NCI-H82 (cell line): ENCODE data around the gene C1S.
"Not testable (repeated sequence)": the region's sequence is repeated elsewhere in the genome, so short reads cannot be mapped to it uniquely, and the experiment has no call there.

Source experiments
- DNase-seq: peaks from one replicate; lab custom pipeline; 2025; lab: John Stamatoyannopoulos, UW

C1S gene

DNA sequence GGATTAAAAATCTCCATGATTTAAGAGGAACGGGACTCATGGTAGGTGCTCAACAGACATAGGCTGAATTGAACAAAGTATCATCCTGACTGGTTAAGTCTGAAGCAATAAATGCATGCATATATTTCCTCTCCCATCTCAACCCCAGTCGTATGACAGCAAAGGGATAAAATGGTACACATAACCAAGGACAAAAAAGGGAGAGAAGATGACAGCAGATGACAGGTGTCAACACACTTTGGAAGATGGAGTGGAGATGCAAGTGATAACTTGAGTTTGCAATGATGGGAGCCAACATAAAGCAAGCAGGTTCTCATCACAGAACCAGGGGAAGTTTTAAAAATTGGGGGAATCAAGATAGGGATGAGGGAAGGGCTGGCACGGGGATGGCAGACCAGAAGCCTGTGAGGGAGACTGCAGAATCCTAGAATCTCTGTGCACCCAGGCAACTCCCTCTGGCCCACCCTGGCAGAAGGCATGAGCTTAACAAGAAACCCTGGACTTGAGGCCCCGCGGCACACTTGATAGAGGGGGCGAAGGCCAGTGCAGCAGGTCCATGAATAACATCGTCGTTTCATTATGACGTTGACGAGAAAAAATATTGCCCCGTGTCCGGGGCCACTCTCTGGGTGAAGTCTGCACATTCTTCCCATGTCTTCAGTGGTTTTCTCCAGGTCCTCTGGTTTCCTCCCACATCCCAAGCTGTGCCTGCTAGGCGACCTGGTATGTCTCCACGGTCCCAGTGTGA, 43.5 kb downstream of the C1S start:
- DNase-seq: no peak

DNA sequence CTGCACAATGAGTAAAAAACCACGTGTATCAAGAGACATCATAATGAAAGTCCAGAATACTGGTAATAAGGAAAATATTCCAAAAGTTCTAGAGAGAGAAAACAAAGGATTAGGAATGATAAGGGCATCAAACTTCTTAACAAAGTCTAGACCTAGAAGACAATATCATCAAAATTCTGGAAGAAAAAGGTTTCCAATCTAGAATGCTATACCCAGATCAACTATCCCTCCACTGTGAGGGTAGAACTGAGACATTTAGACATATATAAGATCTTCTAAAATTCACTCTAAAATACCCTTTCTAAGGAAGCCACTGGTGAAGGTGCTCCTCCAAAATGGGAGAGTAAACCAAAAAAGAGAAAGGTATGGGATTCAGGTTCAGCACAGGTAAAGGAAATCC, 45.6 kb downstream of the C1S start:
- DNase-seq: no peak

DNA sequence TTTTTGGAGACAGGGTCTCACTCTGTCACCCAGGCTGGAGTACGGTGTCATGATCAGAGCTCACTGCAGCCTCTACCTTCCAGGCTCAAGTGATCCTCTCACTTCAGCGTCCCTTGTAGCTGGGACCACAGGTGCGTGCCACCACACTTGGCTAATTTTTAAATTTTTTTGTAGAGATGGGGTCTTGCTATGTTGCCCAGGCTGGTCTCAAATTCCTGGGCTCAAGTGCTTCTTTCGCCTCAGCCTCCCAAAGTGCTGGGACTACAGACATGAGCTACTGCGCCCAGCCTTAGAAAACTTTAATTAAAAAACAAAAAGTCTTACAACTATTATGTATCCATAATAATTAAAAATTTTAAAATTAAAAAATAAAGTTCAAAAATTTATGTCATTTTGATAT, 46.7 kb downstream of the C1S start:
- not testable (repeated sequence) for DNase-seq

DNA sequence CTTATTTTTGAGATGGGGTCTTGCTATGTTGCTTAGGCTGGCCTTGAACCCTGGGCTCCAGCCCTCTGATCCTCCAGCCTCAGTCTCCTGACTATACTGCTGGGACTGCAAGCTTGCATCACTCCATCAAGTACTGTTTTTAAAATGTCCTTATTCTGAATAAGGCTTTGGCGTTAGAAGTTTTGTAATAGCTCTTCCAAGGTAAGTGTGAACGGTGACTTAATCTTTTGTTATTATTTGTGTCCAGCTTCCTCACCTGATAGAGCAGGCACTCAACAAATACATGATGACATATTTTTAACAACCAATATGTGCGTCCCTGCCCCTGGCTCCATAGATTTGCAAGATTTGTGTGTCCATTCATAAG, 47.1 kb downstream of the C1S start:
- DNase-seq: no peak

DNA sequence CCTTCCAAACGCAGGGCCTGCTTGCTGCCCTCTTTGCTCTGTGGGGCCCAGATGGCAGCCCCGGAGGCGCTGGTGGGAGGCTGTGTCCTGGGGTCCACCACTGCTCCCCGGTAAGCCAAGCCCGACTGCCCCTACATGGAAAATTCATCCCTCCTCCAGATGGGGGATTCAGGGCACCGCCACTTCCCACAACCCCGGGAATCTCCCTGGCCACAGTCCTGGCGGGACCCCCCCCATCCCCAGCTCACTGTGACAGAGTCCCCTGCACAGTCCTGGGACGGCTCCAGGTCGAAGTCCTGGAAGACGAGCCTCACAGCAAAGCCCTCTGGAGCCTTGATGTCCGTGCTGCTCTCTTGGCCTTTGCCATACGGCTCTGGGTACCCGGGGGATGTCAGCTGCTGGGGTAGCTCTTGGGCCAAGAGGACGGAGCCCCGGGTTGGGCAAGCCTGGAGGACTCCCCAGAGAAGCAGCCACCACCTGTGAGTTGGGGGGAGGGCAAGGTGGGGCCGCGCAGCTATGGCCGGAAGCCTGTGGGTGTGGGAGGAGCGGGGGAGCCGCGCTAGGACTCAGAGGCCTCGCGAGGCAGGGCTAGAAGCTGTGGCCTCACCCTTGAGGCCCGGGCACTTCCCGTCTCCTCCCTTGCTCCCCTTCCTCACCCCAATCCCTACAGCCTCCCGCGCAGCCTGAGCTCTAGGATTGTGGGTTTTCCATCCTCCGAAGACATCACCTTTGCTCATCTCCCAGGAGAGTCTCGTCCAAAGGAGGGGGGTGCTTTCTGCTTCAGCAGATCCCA, 47.7 kb downstream of the C1S start:
- no peak for DNase-seq

- peak; percentile 76 for DNase-seq
Observed at GRCh38 chr12:7108796-7109571, 48.5 kb downstream of the C1S start, which contains the start of gene C1RL. C1RL (minus strand) TSS chr12:7109214; CDS start chr12:7109180, 34 bp downstream.

DNA sequence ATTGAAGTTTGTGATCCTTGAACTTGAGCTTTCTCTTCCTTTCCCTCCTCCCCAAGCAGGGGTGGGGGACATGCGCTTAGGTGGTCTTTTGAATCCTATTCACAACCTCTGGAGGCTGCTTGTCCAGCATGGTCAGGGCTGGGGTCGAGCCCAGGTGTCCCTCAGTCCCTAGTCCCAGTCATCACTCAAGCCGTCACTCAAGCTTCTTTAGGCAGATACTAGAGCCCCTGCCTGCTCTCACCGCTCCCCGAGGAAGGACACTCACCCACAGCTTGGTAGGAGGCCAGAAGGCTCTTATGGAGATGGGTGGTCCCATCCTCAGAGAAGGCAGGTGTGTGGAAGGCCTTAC, 49.0 kb downstream of the C1S start:
- no peak for DNase-seq

GRCh38 chr12:7110661-7111060, 50.1 kb downstream of the C1S start:
- no peak for DNase-seq

DNA sequence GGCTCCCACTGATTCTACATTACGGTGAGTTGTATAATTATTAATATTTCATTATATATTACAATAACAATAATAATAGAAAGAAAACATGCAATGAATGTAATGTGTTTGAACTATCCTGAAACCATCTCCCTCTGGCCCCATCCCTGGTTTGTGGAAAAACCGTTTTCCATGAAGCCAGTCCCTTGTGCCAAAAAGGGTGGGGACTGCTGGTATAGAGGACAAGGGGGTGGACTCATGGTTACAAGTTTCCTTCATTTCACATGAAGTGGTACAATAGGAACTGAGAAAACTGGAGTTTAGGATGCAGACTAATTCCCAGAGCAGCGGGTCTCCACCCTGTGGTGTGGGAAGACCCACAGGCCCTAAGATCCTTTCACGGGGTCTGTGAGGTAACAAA, 51.5 kb downstream of the C1S start:
- DNase-seq: no peak

GRCh38 chr12:7113389-7113871, 52.9 kb downstream of the C1S start:
- DNase-seq: no peak

- no peak for DNase-seq
Observed at GRCh38 chr12:7114008-7114407, 53.5 kb downstream of the C1S start.

GRCh38 chr12:7114851-7115250, 54.3 kb downstream of the C1S start:
- DNase-seq: no peak

DNA sequence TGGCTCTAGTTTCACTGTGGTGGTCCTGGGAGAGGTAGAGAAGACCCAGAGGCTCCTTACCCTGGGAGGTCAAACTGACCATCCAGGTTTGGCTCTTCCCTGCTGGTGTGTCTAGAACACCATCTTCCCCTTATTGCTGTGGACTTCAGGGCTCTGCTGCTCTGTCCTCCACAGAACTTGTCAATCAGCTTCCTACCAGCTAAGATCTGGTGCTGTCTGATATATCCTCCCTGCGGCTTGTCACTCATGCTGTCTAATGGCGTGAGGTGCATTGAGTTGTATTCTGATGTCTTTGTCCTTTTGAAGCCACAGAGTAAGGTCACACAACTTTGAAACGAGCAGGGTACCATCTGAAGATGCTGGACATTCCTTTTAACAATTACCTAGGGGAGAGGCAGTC, 55.7 kb downstream of the C1S start:
- no peak for DNase-seq

DNA sequence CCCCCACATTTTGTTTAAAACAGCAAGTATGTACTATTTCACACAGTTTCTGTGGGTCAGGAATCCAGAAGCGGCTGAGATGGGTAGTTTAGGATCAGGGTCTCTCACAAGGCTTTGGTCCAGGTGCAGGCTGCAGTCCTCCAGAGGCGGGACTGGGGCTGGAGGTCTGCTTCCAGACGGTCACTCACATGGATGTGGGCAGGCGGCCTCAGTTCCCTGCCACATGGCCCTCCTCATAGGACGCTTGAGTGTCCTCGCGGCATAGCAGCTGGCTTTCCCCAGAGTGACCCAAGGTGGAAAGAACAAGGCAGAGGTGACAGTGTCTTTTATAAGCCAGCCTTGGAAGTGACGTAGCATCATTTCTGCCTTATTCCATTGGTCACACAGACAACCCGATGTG, 56.4 kb downstream of the C1S start:
- no peak for DNase-seq

GRCh38 chr12:7117670-7118069, 57.2 kb downstream of the C1S start:
- DNase-seq: no peak

DNA sequence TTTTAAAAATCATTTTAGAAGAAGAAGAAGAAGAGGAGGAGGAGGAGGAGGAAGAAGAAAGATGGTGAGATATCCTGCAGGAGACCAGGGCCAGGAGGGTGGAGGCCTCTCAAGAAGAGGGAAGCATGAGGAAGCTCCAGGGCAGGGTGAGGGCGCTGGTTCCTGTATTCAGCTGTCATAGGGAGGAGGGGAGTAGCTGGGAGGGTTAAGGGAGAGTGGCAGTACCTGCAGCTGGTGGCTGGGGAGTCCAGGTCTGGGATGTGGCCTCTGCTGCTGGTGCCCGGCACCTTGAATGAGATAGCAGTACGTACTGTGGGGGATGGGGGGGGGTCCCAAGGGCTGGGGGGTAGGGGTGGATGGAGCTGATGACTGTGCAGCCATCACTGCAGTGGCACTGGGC, 58.4 kb downstream of the C1S start:
- DNase-seq: no peak

DNA sequence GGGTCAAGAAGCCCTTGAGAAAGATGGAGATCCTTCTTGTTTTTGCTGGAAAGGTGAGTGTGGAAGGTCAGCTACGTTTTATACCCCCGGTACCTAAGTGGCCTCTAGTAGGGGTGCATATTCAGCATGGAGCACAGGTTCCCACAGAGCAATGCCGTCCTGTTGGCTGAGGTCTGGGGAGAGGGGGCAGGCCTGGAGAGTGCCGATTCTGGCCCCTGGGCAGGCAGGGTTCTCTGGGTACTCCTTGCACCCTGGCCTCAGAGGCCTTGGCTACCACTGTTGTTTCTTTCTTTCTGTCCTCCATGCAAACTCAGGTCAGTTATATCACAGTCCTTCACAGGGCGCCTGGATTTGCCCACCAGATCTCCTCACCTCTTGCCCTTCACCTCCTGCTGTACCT, 59.6 kb downstream of the C1S start:
- DNase-seq: no peak
